WTC11 (cell line): ENCODE data around the gene SART3.

Experiments used
- KAT7 ChIP-seq: sonication (generic); formaldehyde crosslinking; IDR thresholded peaks from 2 replicates; pipeline ENCODE4 v1.8.1; 2023; ENCODE audit warnings: missing genetic modification reagents, mild to moderate bottlenecking, borderline replicate concordance
- MXD4 ChIP-seq: fragments of 250-450 bp; sonication (Bioruptor Pico); IDR thresholded peaks from 2 replicates; pipeline ENCODE4 v1.8.0; 2021; ENCODE audit warnings: mild to moderate bottlenecking, moderate library complexity, borderline replicate concordance
- MYBL2 ChIP-seq: sonication (generic); formaldehyde crosslinking; IDR thresholded peaks from 2 replicates; pipeline ENCODE4 v1.8.1; 2023; ENCODE audit warnings: mild to moderate bottlenecking, moderate library complexity, missing genetic modification reagents
- NFYB ChIP-seq: sonication (generic); formaldehyde crosslinking; conservative IDR thresholded peaks from 2 replicates; pipeline ENCODE4 v1.8.0; 2022; ENCODE audit warnings: low read depth, missing genetic modification reagents
- ZNF138 ChIP-seq: sonication (generic); formaldehyde crosslinking; conservative IDR thresholded peaks from 2 replicates; pipeline ENCODE4 v1.8.1; 2022; ENCODE audit warnings: mild to moderate bottlenecking, moderate library complexity, missing genetic modification reagents
- ZNF281 ChIP-seq: sonication (generic); formaldehyde crosslinking; IDR thresholded peaks from 2 replicates; pipeline ENCODE4 v1.8.0; 2023; ENCODE audit warnings: mild to moderate bottlenecking, missing genetic modification reagents
- TF ChIP-seq, protein P1 (sequence below): sonication (generic); formaldehyde crosslinking; IDR thresholded peaks from 2 replicates; pipeline ENCODE4 v1.8.0; 2022; ENCODE audit warnings: mild to moderate bottlenecking, missing genetic modification reagents
- TF ChIP-seq, protein P2 (sequence below): sonication (generic); formaldehyde crosslinking; IDR thresholded peaks from 2 replicates; pipeline ENCODE4 v1.8.1; 2022; ENCODE audit warnings: missing genetic modification reagents, borderline replicate concordance
- TF ChIP-seq, protein P3 (sequence below): fragments of 200-600 bp; IDR thresholded peaks from 2 replicates; pipeline ENCODE4 v1.8.0; 2022; ENCODE audit warnings: antibody characterized with exemption
- TF ChIP-seq, protein P4 (sequence below): fragments of 250-450 bp; sonication (Bioruptor Pico); IDR thresholded peaks from 2 replicates; pipeline ENCODE4 v1.9.0; 2021; ENCODE audit warnings: mild to moderate bottlenecking, borderline replicate concordance
- TF ChIP-seq, protein P5 (sequence below): sonication (generic); formaldehyde crosslinking; IDR thresholded peaks from 2 replicates; pipeline ENCODE4 v1.8.1; 2023; ENCODE audit warnings: mild to moderate bottlenecking, missing genetic modification reagents, borderline replicate concordance

- TF ChIP-seq, protein P1, sequence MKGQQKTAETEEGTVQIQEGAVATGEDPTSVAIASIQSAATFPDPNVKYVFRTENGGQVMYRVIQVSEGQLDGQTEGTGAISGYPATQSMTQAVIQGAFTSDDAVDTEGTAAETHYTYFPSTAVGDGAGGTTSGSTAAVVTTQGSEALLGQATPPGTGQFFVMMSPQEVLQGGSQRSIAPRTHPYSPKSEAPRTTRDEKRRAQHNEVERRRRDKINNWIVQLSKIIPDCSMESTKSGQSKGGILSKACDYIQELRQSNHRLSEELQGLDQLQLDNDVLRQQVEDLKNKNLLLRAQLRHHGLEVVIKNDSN, result no peak
- TF ChIP-seq ZNF138, result no peak
- TF ChIP-seq MXD4 (CRISPR knock-in tag), result no peak
- no peak for TF ChIP-seq ZNF281 (CRISPR knock-in tag)
- TF ChIP-seq MYBL2 (CRISPR knock-in tag), result no peak
- TF ChIP-seq, protein P2, sequence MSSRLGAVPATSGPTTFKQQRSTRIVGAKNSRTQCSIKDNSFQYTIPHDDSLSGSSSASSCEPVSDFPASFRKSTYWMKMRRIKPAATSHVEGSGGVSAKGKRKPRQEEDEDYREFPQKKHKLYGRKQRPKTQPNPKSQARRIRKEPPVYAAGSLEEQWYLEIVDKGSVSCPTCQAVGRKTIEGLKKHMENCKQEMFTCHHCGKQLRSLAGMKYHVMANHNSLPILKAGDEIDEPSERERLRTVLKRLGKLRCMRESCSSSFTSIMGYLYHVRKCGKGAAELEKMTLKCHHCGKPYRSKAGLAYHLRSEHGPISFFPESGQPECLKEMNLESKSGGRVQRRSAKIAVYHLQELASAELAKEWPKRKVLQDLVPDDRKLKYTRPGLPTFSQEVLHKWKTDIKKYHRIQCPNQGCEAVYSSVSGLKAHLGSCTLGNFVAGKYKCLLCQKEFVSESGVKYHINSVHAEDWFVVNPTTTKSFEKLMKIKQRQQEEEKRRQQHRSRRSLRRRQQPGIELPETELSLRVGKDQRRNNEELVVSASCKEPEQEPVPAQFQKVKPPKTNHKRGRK (CRISPR knock-in tag), result no peak
- TF ChIP-seq, protein P3, sequence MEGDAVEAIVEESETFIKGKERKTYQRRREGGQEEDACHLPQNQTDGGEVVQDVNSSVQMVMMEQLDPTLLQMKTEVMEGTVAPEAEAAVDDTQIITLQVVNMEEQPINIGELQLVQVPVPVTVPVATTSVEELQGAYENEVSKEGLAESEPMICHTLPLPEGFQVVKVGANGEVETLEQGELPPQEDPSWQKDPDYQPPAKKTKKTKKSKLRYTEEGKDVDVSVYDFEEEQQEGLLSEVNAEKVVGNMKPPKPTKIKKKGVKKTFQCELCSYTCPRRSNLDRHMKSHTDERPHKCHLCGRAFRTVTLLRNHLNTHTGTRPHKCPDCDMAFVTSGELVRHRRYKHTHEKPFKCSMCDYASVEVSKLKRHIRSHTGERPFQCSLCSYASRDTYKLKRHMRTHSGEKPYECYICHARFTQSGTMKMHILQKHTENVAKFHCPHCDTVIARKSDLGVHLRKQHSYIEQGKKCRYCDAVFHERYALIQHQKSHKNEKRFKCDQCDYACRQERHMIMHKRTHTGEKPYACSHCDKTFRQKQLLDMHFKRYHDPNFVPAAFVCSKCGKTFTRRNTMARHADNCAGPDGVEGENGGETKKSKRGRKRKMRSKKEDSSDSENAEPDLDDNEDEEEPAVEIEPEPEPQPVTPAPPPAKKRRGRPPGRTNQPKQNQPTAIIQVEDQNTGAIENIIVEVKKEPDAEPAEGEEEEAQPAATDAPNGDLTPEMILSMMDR, result no peak
- no peak for TF ChIP-seq KAT7
- no peak for TF ChIP-seq NFYB
- TF ChIP-seq, protein P4, sequence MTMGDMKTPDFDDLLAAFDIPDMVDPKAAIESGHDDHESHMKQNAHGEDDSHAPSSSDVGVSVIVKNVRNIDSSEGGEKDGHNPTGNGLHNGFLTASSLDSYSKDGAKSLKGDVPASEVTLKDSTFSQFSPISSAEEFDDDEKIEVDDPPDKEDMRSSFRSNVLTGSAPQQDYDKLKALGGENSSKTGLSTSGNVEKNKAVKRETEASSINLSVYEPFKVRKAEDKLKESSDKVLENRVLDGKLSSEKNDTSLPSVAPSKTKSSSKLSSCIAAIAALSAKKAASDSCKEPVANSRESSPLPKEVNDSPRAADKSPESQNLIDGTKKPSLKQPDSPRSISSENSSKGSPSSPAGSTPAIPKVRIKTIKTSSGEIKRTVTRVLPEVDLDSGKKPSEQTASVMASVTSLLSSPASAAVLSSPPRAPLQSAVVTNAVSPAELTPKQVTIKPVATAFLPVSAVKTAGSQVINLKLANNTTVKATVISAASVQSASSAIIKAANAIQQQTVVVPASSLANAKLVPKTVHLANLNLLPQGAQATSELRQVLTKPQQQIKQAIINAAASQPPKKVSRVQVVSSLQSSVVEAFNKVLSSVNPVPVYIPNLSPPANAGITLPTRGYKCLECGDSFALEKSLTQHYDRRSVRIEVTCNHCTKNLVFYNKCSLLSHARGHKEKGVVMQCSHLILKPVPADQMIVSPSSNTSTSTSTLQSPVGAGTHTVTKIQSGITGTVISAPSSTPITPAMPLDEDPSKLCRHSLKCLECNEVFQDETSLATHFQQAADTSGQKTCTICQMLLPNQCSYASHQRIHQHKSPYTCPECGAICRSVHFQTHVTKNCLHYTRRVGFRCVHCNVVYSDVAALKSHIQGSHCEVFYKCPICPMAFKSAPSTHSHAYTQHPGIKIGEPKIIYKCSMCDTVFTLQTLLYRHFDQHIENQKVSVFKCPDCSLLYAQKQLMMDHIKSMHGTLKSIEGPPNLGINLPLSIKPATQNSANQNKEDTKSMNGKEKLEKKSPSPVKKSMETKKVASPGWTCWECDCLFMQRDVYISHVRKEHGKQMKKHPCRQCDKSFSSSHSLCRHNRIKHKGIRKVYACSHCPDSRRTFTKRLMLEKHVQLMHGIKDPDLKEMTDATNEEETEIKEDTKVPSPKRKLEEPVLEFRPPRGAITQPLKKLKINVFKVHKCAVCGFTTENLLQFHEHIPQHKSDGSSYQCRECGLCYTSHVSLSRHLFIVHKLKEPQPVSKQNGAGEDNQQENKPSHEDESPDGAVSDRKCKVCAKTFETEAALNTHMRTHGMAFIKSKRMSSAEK, result no peak
- TF ChIP-seq, protein P5, sequence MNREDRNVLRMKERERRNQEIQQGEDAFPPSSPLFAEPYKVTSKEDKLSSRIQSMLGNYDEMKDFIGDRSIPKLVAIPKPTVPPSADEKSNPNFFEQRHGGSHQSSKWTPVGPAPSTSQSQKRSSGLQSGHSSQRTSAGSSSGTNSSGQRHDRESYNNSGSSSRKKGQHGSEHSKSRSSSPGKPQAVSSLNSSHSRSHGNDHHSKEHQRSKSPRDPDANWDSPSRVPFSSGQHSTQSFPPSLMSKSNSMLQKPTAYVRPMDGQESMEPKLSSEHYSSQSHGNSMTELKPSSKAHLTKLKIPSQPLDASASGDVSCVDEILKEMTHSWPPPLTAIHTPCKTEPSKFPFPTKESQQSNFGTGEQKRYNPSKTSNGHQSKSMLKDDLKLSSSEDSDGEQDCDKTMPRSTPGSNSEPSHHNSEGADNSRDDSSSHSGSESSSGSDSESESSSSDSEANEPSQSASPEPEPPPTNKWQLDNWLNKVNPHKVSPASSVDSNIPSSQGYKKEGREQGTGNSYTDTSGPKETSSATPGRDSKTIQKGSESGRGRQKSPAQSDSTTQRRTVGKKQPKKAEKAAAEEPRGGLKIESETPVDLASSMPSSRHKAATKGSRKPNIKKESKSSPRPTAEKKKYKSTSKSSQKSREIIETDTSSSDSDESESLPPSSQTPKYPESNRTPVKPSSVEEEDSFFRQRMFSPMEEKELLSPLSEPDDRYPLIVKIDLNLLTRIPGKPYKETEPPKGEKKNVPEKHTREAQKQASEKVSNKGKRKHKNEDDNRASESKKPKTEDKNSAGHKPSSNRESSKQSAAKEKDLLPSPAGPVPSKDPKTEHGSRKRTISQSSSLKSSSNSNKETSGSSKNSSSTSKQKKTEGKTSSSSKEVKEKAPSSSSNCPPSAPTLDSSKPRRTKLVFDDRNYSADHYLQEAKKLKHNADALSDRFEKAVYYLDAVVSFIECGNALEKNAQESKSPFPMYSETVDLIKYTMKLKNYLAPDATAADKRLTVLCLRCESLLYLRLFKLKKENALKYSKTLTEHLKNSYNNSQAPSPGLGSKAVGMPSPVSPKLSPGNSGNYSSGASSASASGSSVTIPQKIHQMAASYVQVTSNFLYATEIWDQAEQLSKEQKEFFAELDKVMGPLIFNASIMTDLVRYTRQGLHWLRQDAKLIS (CRISPR knock-in tag), result no peak
Measured at GRCh38 chr12:108605000-108605689, 44.2 kb upstream of the SART3 start.
